Measurements from ENCODE around the gene PARD3. TPM values are rescaled to one million over a fixed set of nuclear protein-coding genes. Genes with fewer than 3 reads are reported as not detected.

Gene PARD3
- total and polyA plus RNA-seq, 7 experiments from 2014 or later = 0.19 to 1.2 (median 0.43) TPM

GRCh38 chr10:34762603-34763299 lies 52.3 kb downstream of the PARD3 start:
- DNase-seq (no peak), ATAC-seq (no peak)
- H3K27ac Mint-ChIP-seq = no peak overlapping the region
- CTCF ChIA-PET = no interaction called here
- POLR2A ChIA-PET = no interaction called here
- H3K4me1 Mint-ChIP-seq = peaks cover 0 to 8% (median 0%) of the 10 kb centered on the region in 7 donors
- intact Hi-C loops (cut with micrococcal nuclease) = no loop called here
- H3K4me3 Mint-ChIP-seq = no peak overlapping the region
- no peaks in the 10 kb centered on the region for H3K4me1 ChIP-seq (ENCODE audit: control insufficient read depth in 2 of 2, insufficient read depth in 2 of 2, low read length in 2 of 2)
- H3K27me3 ChIP-seq (ENCODE audit: control insufficient read depth in 2 of 2, insufficient read depth in 2 of 2, low read length in 2 of 2) = peaks cover 0 to 3% of the 10 kb centered on the region in 2 donors
- no peak overlapping the region for H3K27ac ChIP-seq (ENCODE audit: low read depth, low read length)
- no peaks in the 10 kb centered on the region for H3K9me3 ChIP-seq (ENCODE audit: control insufficient read depth in 2 of 3, low read length in 3 of 3)
- no peaks in the 10 kb centered on the region for H3K36me3 Mint-ChIP-seq
- no peak overlapping the region for H3K4me3 ChIP-seq (ENCODE audit: low read length)
- H3K9me3 Mint-ChIP-seq = peaks cover 0 to 4% (median 0%) of the 10 kb centered on the region in 11 donors
- H3K36me3 ChIP-seq (ENCODE audit: control insufficient read depth in 2 of 3, insufficient read depth in 3 of 3, low read length in 3 of 3) = no peaks in the 10 kb centered on the region
- H3K27me3 Mint-ChIP-seq = peaks cover 0 to 9% (median 3%) of the 10 kb centered on the region in 5 donors

GRCh38 chr10:34762156-34762555 lies 52.9 kb downstream of the PARD3 start:
- Histone ChIP-seq H3K27ac (ENCODE audit: low read depth, low read length) (no peak overlapping the region), H3K4me3 (ENCODE audit: low read length) (no peak overlapping the region), H3K9me3 (ENCODE audit: control insufficient read depth in 2 of 3, low read length in 3 of 3) (no peaks in the 10 kb centered on the region), H3K27me3 (ENCODE audit: control insufficient read depth in 2 of 2, insufficient read depth in 2 of 2, low read length in 2 of 2) (peaks cover 0 to 3% of the 10 kb centered on the region in 2 donors), H3K4me1 (ENCODE audit: control insufficient read depth in 2 of 2, insufficient read depth in 2 of 2, low read length in 2 of 2) (no peaks in the 10 kb centered on the region), H3K36me3 (ENCODE audit: control insufficient read depth in 2 of 3, insufficient read depth in 3 of 3, low read length in 3 of 3) (no peaks in the 10 kb centered on the region)
- H3K36me3 Mint-ChIP-seq = no peaks in the 10 kb centered on the region
- H3K4me1 Mint-ChIP-seq = peaks cover 0 to 8% (median 0%) of the 10 kb centered on the region in 7 donors
- CTCF ChIA-PET = no interaction called here
- intact Hi-C loops (cut with micrococcal nuclease) = no loop called here
- POLR2A ChIA-PET = no interaction called here
- DNase-seq = no peak
- peaks cover 0 to 9% (median 3%) of the 10 kb centered on the region in 5 donors for H3K27me3 Mint-ChIP-seq
- H3K4me3 Mint-ChIP-seq = no peak overlapping the region
- no peak for ATAC-seq
- peaks cover 0 to 4% (median 0%) of the 10 kb centered on the region in 11 donors for H3K9me3 Mint-ChIP-seq
- H3K27ac Mint-ChIP-seq = no peak overlapping the region

GRCh38 chr10:34761453-34761852 lies 53.6 kb downstream of the PARD3 start:
- Mint-ChIP-seq H3K27me3 (peaks cover 0 to 9% (median 5%) of the 10 kb centered on the region in 5 donors), H3K27ac (no peak overlapping the region), H3K4me1 (peaks cover 0 to 8% (median 0%) of the 10 kb centered on the region in 7 donors), H3K4me3 (no peak overlapping the region), H3K9me3 (peaks cover 0 to 4% (median 0%) of the 10 kb centered on the region in 11 donors), H3K36me3 (no peaks in the 10 kb centered on the region)
- H3K27me3 ChIP-seq (ENCODE audit: control insufficient read depth in 2 of 2, insufficient read depth in 2 of 2, low read length in 2 of 2) = peaks cover 0 to 3% of the 10 kb centered on the region in 2 donors
- ATAC-seq (no peak), DNase-seq (no peak)
- no peak overlapping the region for H3K4me3 ChIP-seq (ENCODE audit: low read length)
- no peak overlapping the region for H3K27ac ChIP-seq (ENCODE audit: low read depth, low read length)
- intact Hi-C loops (cut with micrococcal nuclease) = no loop called here
- CTCF ChIA-PET = no interaction called here
- H3K4me1 ChIP-seq (ENCODE audit: control insufficient read depth in 2 of 2, insufficient read depth in 2 of 2, low read length in 2 of 2) = no peaks in the 10 kb centered on the region
- H3K36me3 ChIP-seq (ENCODE audit: control insufficient read depth in 2 of 3, insufficient read depth in 3 of 3, low read length in 3 of 3) = no peaks in the 10 kb centered on the region
- POLR2A ChIA-PET = no interaction called here
- H3K9me3 ChIP-seq (ENCODE audit: control insufficient read depth in 2 of 3, low read length in 3 of 3) = no peaks in the 10 kb centered on the region

GRCh38 chr10:34760606-34761005 lies 54.5 kb downstream of the PARD3 start:
- ChIA-PET CTCF (no interaction called here), POLR2A (no interaction called here)
- Mint-ChIP-seq H3K9me3 (peaks cover 0 to 4% (median 0%) of the 10 kb centered on the region in 11 donors), H3K4me3 (no peak overlapping the region), H3K27me3 (peaks cover 0 to 9% (median 5%) of the 10 kb centered on the region in 5 donors), H3K4me1 (peaks cover 0 to 8% (median 0%) of the 10 kb centered on the region in 7 donors), H3K27ac (no peak overlapping the region), H3K36me3 (no peaks in the 10 kb centered on the region)
- intact Hi-C loops (cut with micrococcal nuclease) = no loop called here
- no peak overlapping the region for H3K27ac ChIP-seq (ENCODE audit: low read depth, low read length)
- H3K36me3 ChIP-seq (ENCODE audit: control insufficient read depth in 2 of 3, insufficient read depth in 3 of 3, low read length in 3 of 3) = no peaks in the 10 kb centered on the region
- H3K9me3 ChIP-seq (ENCODE audit: control insufficient read depth in 2 of 3, low read length in 3 of 3) = no peaks in the 10 kb centered on the region
- ATAC-seq (no peak), DNase-seq (no peak)
- H3K4me3 ChIP-seq (ENCODE audit: low read length) = no peak overlapping the region
- H3K4me1 ChIP-seq (ENCODE audit: control insufficient read depth in 2 of 2, insufficient read depth in 2 of 2, low read length in 2 of 2) = no peaks in the 10 kb centered on the region
- peaks cover 0 to 3% of the 10 kb centered on the region in 2 donors for H3K27me3 ChIP-seq (ENCODE audit: control insufficient read depth in 2 of 2, insufficient read depth in 2 of 2, low read length in 2 of 2)

GRCh38 chr10:34759837-34760215 lies 55.3 kb downstream of the PARD3 start:
- ChIA-PET CTCF (no interaction called here), POLR2A (no interaction called here)
- H3K36me3 ChIP-seq (ENCODE audit: control insufficient read depth in 2 of 3, insufficient read depth in 3 of 3, low read length in 3 of 3) = no peaks in the 10 kb centered on the region
- no peak overlapping the region for H3K4me3 Mint-ChIP-seq
- H3K27me3 Mint-ChIP-seq = peaks cover 0 to 9% (median 5%) of the 10 kb centered on the region in 5 donors
- no peaks in the 10 kb centered on the region for H3K9me3 ChIP-seq (ENCODE audit: control insufficient read depth in 2 of 3, low read length in 3 of 3)
- H3K4me3 ChIP-seq (ENCODE audit: low read length) = no peak overlapping the region
- peaks cover 0 to 3% of the 10 kb centered on the region in 2 donors for H3K27me3 ChIP-seq (ENCODE audit: control insufficient read depth in 2 of 2, insufficient read depth in 2 of 2, low read length in 2 of 2)
- H3K4me1 ChIP-seq (ENCODE audit: control insufficient read depth in 2 of 2, insufficient read depth in 2 of 2, low read length in 2 of 2) = no peaks in the 10 kb centered on the region
- ATAC-seq (no peak), DNase-seq (no peak)
- peaks cover 0 to 4% (median 0%) of the 10 kb centered on the region in 11 donors for H3K9me3 Mint-ChIP-seq
- H3K27ac ChIP-seq (ENCODE audit: low read depth, low read length) = no peak overlapping the region
- intact Hi-C loops (cut with micrococcal nuclease) = no loop called here
- no peaks in the 10 kb centered on the region for H3K36me3 Mint-ChIP-seq
- H3K27ac Mint-ChIP-seq = no peak overlapping the region
- H3K4me1 Mint-ChIP-seq = peaks cover 0 to 8% (median 0%) of the 10 kb centered on the region in 7 donors

- Histone ChIP-seq H3K4me3 (ENCODE audit: low read length) (no peak overlapping the region), H3K4me1 (ENCODE audit: control insufficient read depth in 2 of 2, insufficient read depth in 2 of 2, low read length in 2 of 2) (no peaks in the 10 kb centered on the region), H3K9me3 (ENCODE audit: control insufficient read depth in 2 of 3, low read length in 3 of 3) (no peaks in the 10 kb centered on the region), H3K36me3 (ENCODE audit: control insufficient read depth in 2 of 3, insufficient read depth in 3 of 3, low read length in 3 of 3) (no peaks in the 10 kb centered on the region), H3K27ac (ENCODE audit: low read depth, low read length) (no peak overlapping the region), H3K27me3 (ENCODE audit: control insufficient read depth in 2 of 2, insufficient read depth in 2 of 2, low read length in 2 of 2) (peaks cover 0 to 3% of the 10 kb centered on the region in 2 donors)
- CTCF ChIA-PET = no interaction called here
- intact Hi-C loops (cut with micrococcal nuclease) = no loop called here
- ATAC-seq (no peak), DNase-seq (no peak)
- Mint-ChIP-seq H3K27ac (no peak overlapping the region), H3K4me3 (no peak overlapping the region), H3K36me3 (no peaks in the 10 kb centered on the region), H3K27me3 (peaks cover 0 to 8% (median 5%) of the 10 kb centered on the region in 5 donors), H3K4me1 (peaks cover 0 to 8% (median 0%) of the 10 kb centered on the region in 7 donors), H3K9me3 (peaks cover 0 to 4% (median 0%) of the 10 kb centered on the region in 11 donors)
- POLR2A ChIA-PET = no interaction called here
Observed at GRCh38 chr10:34759161-34759836, 55.8 kb downstream of the PARD3 start.

Data from naive thymus-derived CD4-positive, alpha-beta T cell (primary cell).